ENCODE measurements around the gene SBF2. TPM values are rescaled to one million over a fixed set of nuclear protein-coding genes. Genes with fewer than 3 reads are reported as not detected.

SBF2 gene
- polyA plus RNA-seq, 2 donors, result 8.5 to 12.1 TPM

DNA sequence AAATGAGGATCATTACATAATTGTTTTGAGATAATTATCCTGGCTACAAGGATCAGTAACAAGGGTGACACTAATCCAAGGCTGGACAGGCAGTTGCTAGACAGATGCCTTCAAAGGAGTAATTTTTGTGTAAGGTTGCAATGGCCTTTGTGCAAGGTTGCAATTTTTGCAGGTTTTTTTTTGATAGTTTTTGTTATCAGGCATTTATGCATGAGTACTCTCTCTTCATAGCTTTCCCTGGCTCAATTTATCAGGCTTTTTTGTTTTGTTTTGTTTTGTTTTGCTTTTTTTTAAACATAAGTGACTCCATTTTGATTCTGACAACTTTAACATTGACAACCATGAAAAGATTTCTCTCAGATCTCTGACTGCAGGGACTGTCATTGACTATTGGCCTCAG is 519.9 kb downstream of the SBF2 start:
- Histone ChIP-seq H3K27ac (ENCODE audit: low read depth in 2 of 2, low read length in 1 of 2) (no peak overlapping the region), H3K27me3 (ENCODE audit: control insufficient read depth in 1 of 2, insufficient read depth in 2 of 2, low read length in 2 of 2) (no peaks in the 10 kb centered on the region), H3K9me3 (ENCODE audit: control insufficient read depth in 2 of 2, insufficient read depth in 1 of 2, low read depth in 1 of 2, low read length in 1 of 2) (no peaks in the 10 kb centered on the region), H3K4me1 (ENCODE audit: control insufficient read depth in 2 of 2, insufficient read depth in 2 of 2, low read length in 1 of 2) (no peaks in the 10 kb centered on the region), H3K36me3 (ENCODE audit: control insufficient read depth in 2 of 2, insufficient read depth in 2 of 2, low read length in 1 of 2) (peaks cover 0 to 2% of the 10 kb centered on the region in 2 donors), H3K4me3 (ENCODE audit: low read depth in 1 of 2, low read length in 2 of 2) (no peak overlapping the region)

DNA sequence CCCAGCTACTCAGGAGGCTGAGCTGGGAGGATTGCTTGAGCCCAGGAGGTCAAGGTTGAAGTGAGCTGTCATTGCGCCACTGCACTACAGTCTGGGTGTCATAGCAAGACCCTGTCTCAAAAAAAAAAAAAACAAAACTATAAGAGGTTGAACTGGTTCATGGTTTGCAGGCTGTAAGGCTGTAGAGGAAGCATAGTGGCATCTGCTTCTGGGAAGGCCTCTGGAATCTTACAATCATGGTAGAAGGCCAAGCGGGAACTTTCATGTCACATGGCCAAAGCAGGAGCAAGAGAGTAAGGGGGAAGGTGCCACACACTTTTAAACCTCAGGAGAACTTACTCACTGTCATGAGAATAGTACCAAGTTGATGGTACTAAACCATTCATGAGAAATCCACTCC is 520.5 kb downstream of the SBF2 start:
- H3K9me3 ChIP-seq (ENCODE audit: control insufficient read depth in 2 of 2, insufficient read depth in 1 of 2, low read depth in 1 of 2, low read length in 1 of 2), result no peaks in the 10 kb centered on the region
- no peak overlapping the region for H3K4me3 ChIP-seq (ENCODE audit: low read depth in 1 of 2, low read length in 2 of 2)
- peaks cover 0 to 2% of the 10 kb centered on the region in 2 donors for H3K36me3 ChIP-seq (ENCODE audit: control insufficient read depth in 2 of 2, insufficient read depth in 2 of 2, low read length in 1 of 2)
- WGBS, 2 donors, result 100% methylated on average over 2 of the region's 2 CpGs
- no peaks in the 10 kb centered on the region for H3K27me3 ChIP-seq (ENCODE audit: control insufficient read depth in 1 of 2, insufficient read depth in 2 of 2, low read length in 2 of 2)
- no peak overlapping the region for H3K27ac ChIP-seq (ENCODE audit: low read depth in 2 of 2, low read length in 1 of 2)
- no peaks in the 10 kb centered on the region for H3K4me1 ChIP-seq (ENCODE audit: control insufficient read depth in 2 of 2, insufficient read depth in 2 of 2, low read length in 1 of 2)

DNA sequence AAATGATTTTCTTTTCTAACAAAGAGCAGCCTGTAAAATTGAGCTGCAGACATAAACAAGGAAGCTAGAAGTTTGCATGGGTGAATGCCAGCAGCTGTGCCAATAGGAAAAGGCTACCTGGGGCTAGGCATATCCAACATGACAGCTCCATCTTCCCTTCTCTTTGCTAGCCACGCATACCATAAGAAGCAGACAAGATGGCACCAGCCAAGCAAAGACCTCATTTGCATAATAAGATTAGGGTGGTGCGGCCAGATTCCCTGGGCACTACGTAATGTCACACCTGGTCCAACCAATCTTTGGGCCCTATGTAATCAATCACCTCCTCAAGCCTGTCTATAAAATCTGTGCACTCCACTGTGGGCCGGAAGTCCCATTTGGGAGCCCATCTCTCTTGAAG is 521.8 kb downstream of the SBF2 start:
- Histone ChIP-seq H3K4me1 (ENCODE audit: control insufficient read depth in 2 of 2, insufficient read depth in 2 of 2, low read length in 1 of 2) (no peaks in the 10 kb centered on the region), H3K9me3 (ENCODE audit: control insufficient read depth in 2 of 2, insufficient read depth in 1 of 2, low read depth in 1 of 2, low read length in 1 of 2) (no peaks in the 10 kb centered on the region), H3K27me3 (ENCODE audit: control insufficient read depth in 1 of 2, insufficient read depth in 2 of 2, low read length in 2 of 2) (no peaks in the 10 kb centered on the region), H3K36me3 (ENCODE audit: control insufficient read depth in 2 of 2, insufficient read depth in 2 of 2, low read length in 1 of 2) (peaks cover 0 to 2% of the 10 kb centered on the region in 2 donors), H3K27ac (ENCODE audit: low read depth in 2 of 2, low read length in 1 of 2) (no peak overlapping the region), H3K4me3 (ENCODE audit: low read depth in 1 of 2, low read length in 2 of 2) (no peak overlapping the region)
- WGBS, 2 donors, result 95 to 97% methylated on average over 4 of the region's 4 CpGs

DNA sequence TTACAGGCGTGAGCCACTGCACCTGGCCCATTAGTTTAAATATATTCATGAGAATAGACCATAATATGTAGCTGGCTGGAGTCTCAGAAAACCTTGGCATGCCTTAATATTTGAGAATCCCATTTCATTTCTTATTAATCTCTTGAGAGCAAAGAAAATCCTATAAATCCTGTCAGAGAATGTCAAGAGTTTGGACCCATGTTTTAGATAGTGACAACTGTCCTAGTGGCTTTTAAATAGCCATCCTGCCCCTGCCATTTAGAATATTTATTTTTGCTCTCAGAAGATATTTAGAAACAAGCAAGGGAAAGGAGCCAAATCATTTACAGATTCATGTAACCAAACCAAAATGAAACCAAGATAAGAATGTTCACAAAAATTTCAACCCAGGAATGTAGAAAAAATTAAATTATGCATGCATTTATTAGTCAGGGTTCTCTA is 522.9 kb downstream of the SBF2 start:
- H3K4me1 ChIP-seq (ENCODE audit: control insufficient read depth in 2 of 2, insufficient read depth in 2 of 2, low read length in 1 of 2), result no peaks in the 10 kb centered on the region
- WGBS, 2 donors, result 74 to 81% methylated on average over 1 of the region's 1 CpG
- H3K27ac ChIP-seq (ENCODE audit: low read depth in 2 of 2, low read length in 1 of 2), result no peak overlapping the region
- no peaks in the 10 kb centered on the region for H3K9me3 ChIP-seq (ENCODE audit: control insufficient read depth in 2 of 2, insufficient read depth in 1 of 2, low read depth in 1 of 2, low read length in 1 of 2)
- peaks cover 0 to 2% of the 10 kb centered on the region in 2 donors for H3K36me3 ChIP-seq (ENCODE audit: control insufficient read depth in 2 of 2, insufficient read depth in 2 of 2, low read length in 1 of 2)
- H3K27me3 ChIP-seq (ENCODE audit: control insufficient read depth in 1 of 2, insufficient read depth in 2 of 2, low read length in 2 of 2), result no peaks in the 10 kb centered on the region
- no peak overlapping the region for H3K4me3 ChIP-seq (ENCODE audit: low read depth in 1 of 2, low read length in 2 of 2)

DNA sequence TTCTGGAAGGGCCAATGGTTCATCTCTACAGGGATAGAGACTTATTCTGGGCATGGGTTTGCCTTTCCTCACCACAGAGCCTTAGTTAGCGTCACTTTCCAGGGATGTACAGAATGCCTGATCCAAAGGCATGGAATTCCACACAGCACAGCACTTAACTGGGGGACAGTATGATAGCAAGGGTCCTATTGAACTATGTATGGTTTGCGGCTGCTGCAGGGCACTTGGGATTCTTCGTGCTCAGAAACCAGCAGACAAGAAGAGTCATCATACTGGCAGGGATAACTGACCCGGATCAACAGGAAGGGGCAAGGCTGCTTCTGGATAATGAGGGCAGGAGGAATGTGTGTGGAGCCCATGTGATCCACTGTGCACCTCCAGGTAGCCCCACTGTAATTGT is 524.4 kb downstream of the SBF2 start:
- WGBS, 2 donors, result 83 to 94% methylated on average over 4 of the region's 4 CpGs
- H3K9me3 ChIP-seq (ENCODE audit: control insufficient read depth in 2 of 2, insufficient read depth in 1 of 2, low read depth in 1 of 2, low read length in 1 of 2), result no peaks in the 10 kb centered on the region
- peaks cover 0 to 4% of the 10 kb centered on the region in 2 donors for H3K4me1 ChIP-seq (ENCODE audit: control insufficient read depth in 2 of 2, insufficient read depth in 2 of 2, low read length in 1 of 2)
- H3K36me3 ChIP-seq (ENCODE audit: control insufficient read depth in 2 of 2, insufficient read depth in 2 of 2, low read length in 1 of 2), result peaks cover 0 to 2% of the 10 kb centered on the region in 2 donors
- H3K27me3 ChIP-seq (ENCODE audit: control insufficient read depth in 1 of 2, insufficient read depth in 2 of 2, low read length in 2 of 2), result no peaks in the 10 kb centered on the region
- H3K27ac ChIP-seq (ENCODE audit: low read depth in 2 of 2, low read length in 1 of 2), result no peak overlapping the region
- no peak overlapping the region for H3K4me3 ChIP-seq (ENCODE audit: low read depth in 1 of 2, low read length in 2 of 2)

DNA sequence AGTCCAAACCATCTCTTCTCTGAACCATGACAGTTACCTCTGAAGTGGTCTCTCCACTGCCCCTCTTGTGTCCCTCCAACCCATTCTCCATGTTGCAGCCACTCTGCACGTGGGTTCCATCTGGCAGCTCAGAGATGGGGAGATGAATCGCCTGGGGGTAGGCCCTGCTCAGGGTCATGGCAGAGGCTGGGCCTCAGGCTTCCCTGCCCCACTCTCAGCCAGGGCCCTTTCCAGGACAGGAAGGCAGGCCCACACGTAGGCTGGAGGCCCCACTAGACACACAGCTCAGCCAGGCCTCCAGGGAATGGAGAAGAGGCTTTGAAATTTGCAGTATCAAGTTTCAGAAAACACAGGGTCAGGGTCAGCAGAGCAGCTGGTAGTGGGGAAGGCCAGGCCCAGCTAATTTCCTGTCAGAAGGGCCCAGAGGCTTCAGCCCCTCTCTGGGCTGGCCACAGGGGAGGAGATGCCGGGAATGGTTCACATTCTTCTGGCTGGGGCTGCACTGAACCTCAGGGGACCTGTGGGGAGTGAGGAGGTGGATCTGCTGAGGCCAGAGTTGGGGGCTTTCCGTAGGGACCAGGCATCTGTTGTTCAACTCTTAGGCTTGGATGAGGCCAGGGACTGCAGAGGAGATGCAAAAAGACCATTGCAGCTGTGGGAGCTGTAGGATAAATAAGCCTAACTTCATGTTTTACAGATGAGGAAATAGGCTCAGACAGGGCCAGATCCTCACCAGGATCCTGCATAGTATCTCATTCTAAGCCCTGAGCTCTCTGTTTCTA is 528.5 kb downstream of the SBF2 start:
- Histone ChIP-seq H3K27ac (ENCODE audit: low read depth in 2 of 2, low read length in 1 of 2) (no peak overlapping the region), H3K4me1 (ENCODE audit: control insufficient read depth in 2 of 2, insufficient read depth in 2 of 2, low read length in 1 of 2) (peaks cover 5 to 8% of the 10 kb centered on the region in 2 donors), H3K27me3 (ENCODE audit: control insufficient read depth in 1 of 2, insufficient read depth in 2 of 2, low read length in 2 of 2) (no peaks in the 10 kb centered on the region), H3K9me3 (ENCODE audit: control insufficient read depth in 2 of 2, insufficient read depth in 1 of 2, low read depth in 1 of 2, low read length in 1 of 2) (no peaks in the 10 kb centered on the region), H3K36me3 (ENCODE audit: control insufficient read depth in 2 of 2, insufficient read depth in 2 of 2, low read length in 1 of 2) (no peaks in the 10 kb centered on the region), H3K4me3 (ENCODE audit: low read depth in 1 of 2, low read length in 2 of 2) (no peak overlapping the region)
- 71 to 72% methylated on average over 5 of the region's 5 CpGs for WGBS, 2 donors

DNA sequence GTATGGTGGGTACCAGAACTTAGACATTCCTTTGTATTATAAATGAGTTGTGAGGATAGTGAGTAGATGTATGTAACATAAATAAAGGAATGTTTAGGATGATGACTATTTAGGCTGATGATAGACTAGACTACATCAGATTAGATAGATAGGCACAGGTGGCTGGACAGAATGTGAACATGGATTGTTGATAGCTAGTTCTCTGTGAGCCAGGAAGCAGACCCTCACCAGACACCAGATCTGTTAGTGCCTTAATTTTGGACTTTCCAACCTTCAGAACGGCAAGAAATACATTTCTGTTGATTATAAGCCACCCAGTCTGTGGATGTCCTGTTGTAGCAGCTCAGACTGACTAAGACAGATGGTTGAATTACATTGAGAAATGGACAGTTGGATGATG is 530.7 kb downstream of the SBF2 start:
- H3K4me3 ChIP-seq (ENCODE audit: low read depth in 1 of 2, low read length in 2 of 2), result no peak overlapping the region
- peaks cover 11 to 17% of the 10 kb centered on the region in 2 donors for H3K4me1 ChIP-seq (ENCODE audit: control insufficient read depth in 2 of 2, insufficient read depth in 2 of 2, low read length in 1 of 2)
- no peaks in the 10 kb centered on the region for H3K9me3 ChIP-seq (ENCODE audit: control insufficient read depth in 2 of 2, insufficient read depth in 1 of 2, low read depth in 1 of 2, low read length in 1 of 2)
- no peak overlapping the region for H3K27ac ChIP-seq (ENCODE audit: low read depth in 2 of 2, low read length in 1 of 2)
- no peaks in the 10 kb centered on the region for H3K27me3 ChIP-seq (ENCODE audit: control insufficient read depth in 1 of 2, insufficient read depth in 2 of 2, low read length in 2 of 2)
- no peaks in the 10 kb centered on the region for H3K36me3 ChIP-seq (ENCODE audit: control insufficient read depth in 2 of 2, insufficient read depth in 2 of 2, low read length in 1 of 2)
- 89% methylated on average over 1 of the region's 1 CpG for WGBS, 2 donors

DNA sequence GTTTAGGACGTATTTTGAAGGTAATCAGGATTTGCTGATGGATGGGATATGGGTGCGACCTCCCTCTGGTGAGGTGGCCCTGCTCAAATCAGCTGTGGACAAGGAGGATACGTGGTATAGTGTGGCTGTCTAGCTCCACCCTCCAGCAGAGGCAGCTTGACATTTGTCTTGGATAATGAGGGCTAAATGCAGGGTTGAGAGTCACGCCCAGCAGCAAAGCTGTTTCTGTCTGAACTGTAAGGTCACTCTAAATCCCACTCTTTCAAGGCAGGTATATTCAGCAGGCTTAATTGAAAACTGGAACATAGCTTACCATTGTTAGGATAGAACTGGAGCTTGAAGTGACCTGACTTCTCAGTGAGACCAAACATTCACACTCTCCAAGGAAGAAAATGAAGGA is 531.5 kb downstream of the SBF2 start:
- no peak overlapping the region for H3K27ac ChIP-seq (ENCODE audit: low read depth in 2 of 2, low read length in 1 of 2)
- no peaks in the 10 kb centered on the region for H3K36me3 ChIP-seq (ENCODE audit: control insufficient read depth in 2 of 2, insufficient read depth in 2 of 2, low read length in 1 of 2)
- H3K4me1 ChIP-seq (ENCODE audit: control insufficient read depth in 2 of 2, insufficient read depth in 2 of 2, low read length in 1 of 2), result peaks cover 11 to 20% of the 10 kb centered on the region in 2 donors
- no peaks in the 10 kb centered on the region for H3K27me3 ChIP-seq (ENCODE audit: control insufficient read depth in 1 of 2, insufficient read depth in 2 of 2, low read length in 2 of 2)
- 80 to 88% methylated on average over 4 of the region's 4 CpGs for WGBS, 2 donors
- H3K4me3 ChIP-seq (ENCODE audit: low read depth in 1 of 2, low read length in 2 of 2), result no peak overlapping the region
- H3K9me3 ChIP-seq (ENCODE audit: control insufficient read depth in 2 of 2, insufficient read depth in 1 of 2, low read depth in 1 of 2, low read length in 1 of 2), result no peaks in the 10 kb centered on the region

DNA sequence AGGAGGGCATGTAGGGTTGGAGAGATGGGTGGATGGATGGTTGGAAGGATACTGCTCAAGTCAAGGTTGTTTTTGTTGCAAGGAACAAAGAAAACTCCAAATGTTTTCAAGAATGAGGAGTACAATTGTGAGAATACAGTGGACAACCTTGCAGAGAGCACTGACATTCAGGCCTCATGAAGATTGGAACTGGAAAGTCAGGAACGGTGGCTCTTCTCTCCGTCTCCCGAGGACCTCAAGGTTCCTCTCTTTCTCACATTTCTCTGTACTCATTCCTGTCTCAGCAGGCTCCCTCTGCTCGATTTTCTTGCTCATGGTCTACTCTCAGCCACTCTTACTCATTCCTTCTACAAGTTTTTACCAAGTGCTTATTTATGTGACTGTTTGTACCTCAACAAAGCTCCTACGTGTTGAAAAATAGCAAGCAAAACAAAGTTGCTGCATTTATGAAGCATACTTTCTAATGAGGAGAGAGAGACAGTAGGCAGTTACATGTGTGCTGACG is 532.5 kb downstream of the SBF2 start:
- WGBS, 2 donors, result 57 to 66% methylated on average over 6 of the region's 6 CpGs
- no peaks in the 10 kb centered on the region for H3K27me3 ChIP-seq (ENCODE audit: control insufficient read depth in 1 of 2, insufficient read depth in 2 of 2, low read length in 2 of 2)
- peak overlapping the region in 1 of 2 donors; percentile 25 for H3K27ac ChIP-seq (ENCODE audit: low read depth in 2 of 2, low read length in 1 of 2)
- no peak overlapping the region for H3K4me3 ChIP-seq (ENCODE audit: low read depth in 1 of 2, low read length in 2 of 2)
- peaks cover 11 to 25% of the 10 kb centered on the region in 2 donors for H3K4me1 ChIP-seq (ENCODE audit: control insufficient read depth in 2 of 2, insufficient read depth in 2 of 2, low read length in 1 of 2)
- no peaks in the 10 kb centered on the region for H3K36me3 ChIP-seq (ENCODE audit: control insufficient read depth in 2 of 2, insufficient read depth in 2 of 2, low read length in 1 of 2)
- H3K9me3 ChIP-seq (ENCODE audit: control insufficient read depth in 2 of 2, insufficient read depth in 1 of 2, low read depth in 1 of 2, low read length in 1 of 2), result no peaks in the 10 kb centered on the region

DNA sequence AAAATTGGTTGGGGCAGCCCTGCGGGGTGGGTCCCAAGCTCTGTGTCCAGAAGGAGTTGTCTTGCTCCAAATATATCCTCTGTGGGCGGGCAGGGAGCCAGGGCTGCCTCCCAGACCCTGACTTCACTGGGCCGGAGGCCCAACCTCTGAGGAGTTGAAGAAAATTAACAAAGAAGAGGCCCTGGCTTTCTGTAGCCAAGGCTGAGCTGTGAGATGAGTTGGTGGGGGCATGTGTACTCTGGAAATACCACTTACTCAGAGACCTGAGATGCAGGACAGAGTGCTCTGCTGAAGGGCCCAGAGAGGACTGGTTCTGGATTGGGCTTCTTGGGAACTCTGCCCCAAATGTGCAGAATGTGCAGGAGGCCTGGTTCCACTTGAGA is 533.8 kb downstream of the SBF2 start:
- no peaks in the 10 kb centered on the region for H3K36me3 ChIP-seq (ENCODE audit: control insufficient read depth in 2 of 2, insufficient read depth in 2 of 2, low read length in 1 of 2)
- no peaks in the 10 kb centered on the region for H3K27me3 ChIP-seq (ENCODE audit: control insufficient read depth in 1 of 2, insufficient read depth in 2 of 2, low read length in 2 of 2)
- 27 to 60% methylated on average over 3 of the region's 3 CpGs for WGBS, 2 donors
- no peak overlapping the region for H3K4me3 ChIP-seq (ENCODE audit: low read depth in 1 of 2, low read length in 2 of 2)
- H3K4me1 ChIP-seq (ENCODE audit: control insufficient read depth in 2 of 2, insufficient read depth in 2 of 2, low read length in 1 of 2), result peaks cover 7 to 26% of the 10 kb centered on the region in 2 donors
- H3K9me3 ChIP-seq (ENCODE audit: control insufficient read depth in 2 of 2, insufficient read depth in 1 of 2, low read depth in 1 of 2, low read length in 1 of 2), result no peaks in the 10 kb centered on the region
- H3K27ac ChIP-seq (ENCODE audit: low read depth in 2 of 2, low read length in 1 of 2), result peak overlapping the region; percentile 86 to 97
